GOT3 (cell line): Measurements from ENCODE around the gene QRFPR.
"Not testable (repeated sequence)": the region's sequence is repeated elsewhere in the genome, so short reads cannot be mapped to it uniquely, and the experiment has no call there.

Experiments
- DNase-seq: peaks from one replicate; lab custom pipeline; 2025; ENCODE audit warnings: mixed read lengths; lab: John Stamatoyannopoulos, UW

QRFPR gene

GRCh38 chr4:121339307-121339706 is 41.5 kb downstream of the QRFPR start:
- DNase-seq: no peak

DNA sequence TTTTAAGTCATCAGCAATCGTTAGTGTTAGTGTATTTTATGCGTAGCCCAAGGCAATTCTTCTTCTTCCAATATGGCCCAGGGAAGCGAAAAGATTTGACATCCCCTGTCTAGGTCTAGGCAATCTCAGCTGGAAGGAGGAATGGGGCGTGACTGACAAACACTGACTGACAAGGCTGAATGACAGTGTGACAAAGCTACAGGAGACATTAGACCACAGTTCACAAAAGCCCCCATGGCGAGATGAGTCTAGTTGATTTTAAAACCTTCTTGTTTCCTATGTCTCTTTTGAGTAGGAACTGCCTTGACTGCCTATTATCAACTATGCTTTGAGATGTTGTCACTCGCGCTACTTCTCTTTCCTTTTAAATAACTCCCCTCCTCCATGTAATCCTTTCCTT is 42.3 kb downstream of the QRFPR start:
- DNase-seq: no peak

DNA sequence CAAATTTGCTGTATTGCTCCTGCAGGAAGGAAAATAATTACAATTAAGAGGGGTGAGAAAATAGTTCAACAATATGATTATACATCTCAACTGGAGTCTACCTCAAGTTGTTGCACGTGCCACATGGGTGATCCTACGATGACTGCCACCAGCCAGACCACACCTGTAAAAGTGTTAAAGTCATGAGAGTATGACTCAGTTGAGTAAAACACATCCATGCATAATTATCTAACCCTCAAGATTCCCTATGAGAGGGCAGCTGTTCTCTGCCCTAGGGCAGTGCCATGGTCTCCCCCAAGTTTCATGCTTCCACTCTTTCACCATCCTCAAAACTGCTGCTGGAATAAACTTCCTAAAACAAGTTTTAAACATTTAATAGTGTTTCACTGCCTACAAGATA is 44.1 kb downstream of the QRFPR start:
- no peak for DNase-seq

DNA sequence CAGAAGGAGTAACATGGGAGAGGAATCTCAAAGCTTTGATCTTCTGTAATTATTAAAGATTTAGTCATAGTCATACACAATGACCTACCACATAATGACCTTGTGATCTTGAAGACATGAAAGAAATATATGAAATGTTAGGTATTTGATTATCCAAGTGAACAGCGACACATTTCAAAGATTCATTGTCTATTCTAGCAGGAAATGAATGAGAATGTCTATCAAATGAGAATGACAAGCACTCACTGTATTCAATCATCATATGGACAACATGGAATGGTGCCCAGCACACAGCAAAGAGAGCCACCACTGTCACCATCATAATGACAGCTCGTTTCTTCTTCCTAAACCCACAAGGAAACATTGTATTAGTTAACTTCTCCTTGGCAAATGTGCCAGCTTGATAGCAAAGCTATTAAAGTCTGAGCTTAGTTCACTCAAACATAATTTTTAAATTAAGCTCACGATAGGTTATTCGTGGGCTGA is 50.6 kb downstream of the QRFPR start:
- DNase-seq: no peak

- DNase-seq: no peak
Measured at GRCh38 chr4:121326597-121326996, 54.2 kb downstream of the QRFPR start.

DNA sequence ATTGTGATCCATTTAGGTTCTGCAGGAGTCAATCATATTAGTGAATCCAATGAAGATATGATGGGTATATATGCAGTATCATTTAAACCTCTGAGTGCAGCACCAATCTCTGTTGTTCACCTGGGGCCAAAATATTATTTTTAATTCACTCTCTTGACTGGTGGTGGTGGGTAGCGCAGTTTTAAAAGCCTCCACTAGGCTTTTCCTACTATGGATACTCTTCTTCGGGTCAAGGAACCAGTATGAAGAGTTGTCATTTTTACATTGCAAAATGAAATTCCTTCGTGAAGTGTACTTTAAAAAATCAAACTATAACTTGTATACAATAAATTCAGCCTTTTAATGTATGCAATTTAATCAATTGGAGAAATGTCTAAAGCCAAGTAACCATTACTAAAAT is 56.5 kb downstream of the QRFPR start:
- DNase-seq: no peak

- DNase-seq: no peak
Measured at GRCh38 chr4:121321466-121321865, 59.4 kb downstream of the QRFPR start.

- DNase-seq: no peak
Measured at GRCh38 chr4:121316091-121316490, 64.7 kb downstream of the QRFPR start.

- DNase-seq: not testable (repeated sequence)
Measured at GRCh38 chr4:121313430-121313829, 67.4 kb downstream of the QRFPR start.

DNA sequence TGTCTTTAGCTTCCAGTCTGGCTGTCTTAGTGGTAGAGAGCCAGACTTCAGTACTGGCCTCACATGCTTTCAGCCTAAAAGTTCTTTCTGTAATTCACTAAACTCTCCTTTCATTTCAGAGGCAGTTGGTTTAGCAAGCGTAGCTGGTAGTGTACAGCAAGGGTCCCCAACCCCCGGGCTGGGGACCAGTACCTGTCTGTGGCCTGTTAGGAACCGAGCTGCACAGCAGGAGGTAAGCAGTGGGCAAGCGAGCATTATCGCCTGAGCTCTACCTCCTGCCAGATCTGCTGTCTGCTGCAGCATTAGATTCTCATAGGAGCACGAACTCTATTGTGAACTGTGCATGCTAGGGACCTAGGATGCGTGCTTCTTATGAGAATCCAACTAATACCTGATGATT is 72.0 kb downstream of the QRFPR start:
- DNase-seq: no peak

- no peak for DNase-seq
Measured at GRCh38 chr4:121308328-121308663, 72.5 kb downstream of the QRFPR start.

GRCh38 chr4:121307445-121308327 is 73.1 kb downstream of the QRFPR start:
- no peak for DNase-seq

DNA sequence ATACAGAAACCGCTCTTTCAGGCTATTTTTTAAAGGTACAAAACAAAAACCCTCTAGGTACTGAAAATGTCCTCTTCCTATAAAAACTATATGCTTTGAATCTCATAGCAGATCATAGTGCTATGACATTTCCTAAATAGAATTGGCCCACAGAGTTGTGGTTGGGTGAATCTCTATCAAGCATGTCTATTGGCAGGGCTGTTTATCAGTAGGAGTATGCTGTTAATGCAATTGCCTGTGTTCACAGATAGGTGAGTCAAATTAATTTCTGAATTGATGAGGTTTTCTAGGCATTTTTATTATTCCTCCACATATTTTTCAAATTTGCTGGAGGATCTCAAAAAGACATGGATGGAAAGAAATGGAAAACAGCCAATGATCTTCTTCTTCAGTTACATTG is 73.9 kb downstream of the QRFPR start:
- no peak for DNase-seq

GRCh38 chr4:121304893-121305292 is 75.9 kb downstream of the QRFPR start:
- DNase-seq: no peak

DNA sequence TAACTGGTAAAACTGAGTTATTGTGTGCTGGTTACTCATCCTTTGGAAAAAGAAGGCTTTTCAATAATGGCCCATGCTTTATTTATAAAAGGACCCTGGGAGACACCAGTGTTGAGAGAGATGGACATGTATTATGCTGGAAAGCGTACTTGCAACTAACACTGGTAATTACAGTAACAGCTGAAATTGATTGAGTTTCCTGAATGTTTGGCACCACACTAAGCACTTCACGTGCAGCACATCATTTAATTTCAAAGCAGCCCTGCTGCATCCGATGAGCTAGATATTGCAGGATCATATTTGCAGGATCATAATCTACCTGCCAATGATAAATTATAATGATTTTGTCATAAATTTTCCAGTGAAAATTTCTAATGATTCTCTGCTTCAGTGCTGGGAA is 81.5 kb downstream of the QRFPR start:
- DNase-seq: no peak

GRCh38 chr4:121283319-121283718 is 97.5 kb downstream of the QRFPR start:
- no peak for DNase-seq

- no peak for DNase-seq
Measured at GRCh38 chr4:121280425-121280824, 100.4 kb downstream of the QRFPR start.

DNA sequence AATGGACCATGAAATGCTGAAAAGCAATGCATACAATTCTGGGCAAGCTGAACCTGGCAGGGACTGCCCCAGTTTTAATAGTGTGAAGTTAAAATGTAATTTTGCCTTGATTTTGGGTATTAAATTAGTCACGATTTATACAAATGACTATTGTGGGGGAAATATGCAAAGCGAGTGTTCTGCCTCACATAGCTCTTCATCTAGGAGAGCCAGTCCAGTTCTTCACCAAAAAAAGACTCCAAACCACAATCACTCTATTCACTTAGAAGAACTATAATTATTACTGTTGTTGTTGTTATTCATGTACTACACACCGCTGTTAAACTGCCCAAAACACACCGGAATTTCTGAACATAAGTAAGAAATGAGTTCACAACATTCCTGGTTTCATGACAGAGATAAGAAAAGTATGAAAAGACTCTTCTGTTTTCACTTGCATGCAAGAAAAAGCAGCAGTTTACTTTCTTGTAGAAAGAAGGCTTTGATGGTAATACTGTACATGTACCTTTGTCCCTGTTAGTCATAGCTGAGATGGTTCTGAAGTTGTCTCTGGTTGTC is 101.9 kb downstream of the QRFPR start:
- DNase-seq: no peak
